Measurements from ENCODE around the gene ENTHD1. TPM values are rescaled to one million over a fixed set of nuclear protein-coding genes. Genes with fewer than 3 reads are reported as not detected.

Gene ENTHD1
- total and polyA plus RNA-seq, 10 of the 15 experiments (the other 5 are each of a cell fraction or from before 2014, with no cell fraction given), result 0.09 to 0.52 (median 0.21) TPM; not detected in 1

- Histone ChIP-seq H3K27ac (ENCODE audit: control insufficient read depth, insufficient read depth) (no peak overlapping the region), H2AFZ (ENCODE audit: control insufficient read depth, low read depth, low read length) (peak overlapping the region; percentile 73), H3K27me3 (replicated peaks in 1 of 2; ENCODE audit: control insufficient read depth in 2 of 2, insufficient read depth in 2 of 2, low read length in 1 of 2) (no peaks in the 10 kb centered on the region), H3K79me2 (ENCODE audit: control insufficient read depth, insufficient read depth, low read length) (no peaks in the 10 kb centered on the region), H3K9ac (ENCODE audit: control insufficient read depth, insufficient read depth, low read length) (no peak overlapping the region), H3K4me1 (ENCODE audit: control insufficient read depth, insufficient read depth, low read length) (peaks cover 9% of the 10 kb centered on the region), H3K4me2 (ENCODE audit: control insufficient read depth, insufficient read depth) (no peak overlapping the region), H4K20me1 (ENCODE audit: control insufficient read depth, insufficient read depth) (no peaks in the 10 kb centered on the region), H3K36me3 (ENCODE audit: control insufficient read depth in 2 of 2, insufficient read depth in 2 of 2, low read length in 1 of 2) (no peaks in the 10 kb centered on the region), H3K9me3 (replicated peaks; ENCODE audit: control insufficient read depth, insufficient read depth, low read length) (no peaks in the 10 kb centered on the region; the same call in 2 of the 3 replicates), H3K4me3 (no peak overlapping the region)
- no peak for DNase-seq (ENCODE audit: low read depth, low spot score)
- WGBS (ENCODE audit: insufficient coverage, insufficient replicate concordance, low lambda C conversion rate, missing lambda C conversion rate), result 35% methylated on average over 6 of the region's 6 CpGs
- no TSS peak for BruUV-seq (replicated peaks)
- POLR2A ChIA-PET, result no interaction called here
- no peak for TF ChIP-seq ATF7 (IDR thresholded peaks at IDR 0.05; ENCODE audit: low read depth)
- TF ChIP-seq MYC (IDR thresholded peaks at IDR 0.05; ENCODE audit: insufficient read depth, insufficient read length, insufficient replicate concordance, low read length, severe bottlenecking), result no peak
- no peak for TF ChIP-seq NFXL1 (IDR thresholded peaks at IDR 0.05; ENCODE audit: borderline replicate concordance)
- TF ChIP-seq GATAD2B (conservative IDR thresholded peaks at IDR 0.05; ENCODE audit: low read depth), result no peak
- TF ChIP-seq CHD4 (IDR thresholded peaks at IDR 0.05), result no peak
- TF ChIP-seq ZNF384 (IDR thresholded peaks at IDR 0.05; ENCODE audit: borderline replicate concordance, low read depth, low read length), result no peak
- TF ChIP-seq WRNIP1 (IDR thresholded peaks at IDR 0.05; ENCODE audit: borderline replicate concordance, low read depth, low read length), result no peak
- no peak for TF ChIP-seq RBBP5 (conservative IDR thresholded peaks at IDR 0.05)
- no peak for TF ChIP-seq BCLAF1 (IDR thresholded peaks at IDR 0.05)
- TF ChIP-seq DPF2 (IDR thresholded peaks at IDR 0.05), result no peak
- no peak for TF ChIP-seq REST (IDR thresholded peaks at IDR 0.05; ENCODE audit: low read depth, low read length)
- TF ChIP-seq ZBTB11 (CRISPR knock-in tag; IDR thresholded peaks at IDR 0.05), result no peak
- no peak for TF ChIP-seq SREBF2 (IDR thresholded peaks at IDR 0.05; ENCODE audit: low read length)
- no peak for ATAC-seq
- no peak for FAIRE-seq
- CTCF ChIA-PET, result interaction anchor here (0.5 kb wide), 1 partner anchor 1199 kb away, joined by 3 read pairs; no protein-coding TSS in a partner anchor
- RAD21 ChIA-PET (ENCODE audit: unreplicated experiment), result interaction anchor here (0.6 to 1.3 kb wide), 3 partner anchors 8 to 15 kb away, joined by 3 read pairs; no protein-coding TSS in a partner anchor
- SMC1A ChIA-PET (ENCODE audit: uncharacterized antibody, unreplicated experiment), result interaction anchor here (1.2 to 1.7 kb wide), 3 partner anchors 10 to 44 kb away, joined by 4 read pairs; no protein-coding TSS in a partner anchor
- in situ Hi-C loops (cut with MboI) (no loop called here), intact Hi-C loops (cut with micrococcal nuclease; ENCODE audit: unreplicated experiment) (no loop called here)
These were observed 16.3 kb downstream of the ENTHD1 start for GRCh38 chr22:39877079-39877845.

Measured in GM12878 (cell line).